Left forelimb (tissue), 1 donor: Measurements from ENCODE around the gene TIE1.

Experiments
- DNase-seq: peaks from one replicate; pipeline ENCODE4 v3.0.0-alpha.2; 2018; ENCODE audit warnings: low spot score

TIE1 gene

GRCh38 chr1:43312663-43313515 is 12.1 kb downstream of the TIE1 start:
- DNase-seq = no peak

GRCh38 chr1:43313771-43314170 is 13.0 kb downstream of the TIE1 start:
- no peak for DNase-seq

- no peak for DNase-seq
These were observed 13.5 kb downstream of the TIE1 start for GRCh38 chr1:43314233-43314632.

GRCh38 chr1:43315481-43315880 is 14.7 kb downstream of the TIE1 start:
- DNase-seq = peak; percentile 6

- DNase-seq = peak; percentile 51
These were observed 15.4 kb downstream of the TIE1 start for GRCh38 chr1:43315963-43316737.

GRCh38 chr1:43316738-43317520 is 16.1 kb downstream of the TIE1 start:
- no peak for DNase-seq

- no peak for DNase-seq
These were observed 17.2 kb downstream of the TIE1 start for GRCh38 chr1:43317817-43318471.

GRCh38 chr1:43318831-43319230 is 18.0 kb downstream of the TIE1 start:
- no peak for DNase-seq

- DNase-seq = no peak
These were observed 18.5 kb downstream of the TIE1 start for GRCh38 chr1:43319288-43319687.

GRCh38 chr1:43319766-43320165 is 19.0 kb downstream of the TIE1 start:
- DNase-seq = no peak

- DNase-seq = no peak
These were observed 20.6 kb downstream of the TIE1 start for GRCh38 chr1:43321331-43321891.

GRCh38 chr1:43322506-43322905 is 21.7 kb downstream of the TIE1 start:
- no peak for DNase-seq

- DNase-seq = no peak
These were observed 24.0 kb downstream of the TIE1 start for GRCh38 chr1:43324810-43325209.

GRCh38 chr1:43325381-43325780 is 24.6 kb downstream of the TIE1 start:
- DNase-seq = no peak

GRCh38 chr1:43327549-43328292 is 26.9 kb downstream of the TIE1 start:
- DNase-seq = no peak

- DNase-seq = no peak
These were observed 29.4 kb downstream of the TIE1 start for GRCh38 chr1:43329995-43330751.

- DNase-seq = no peak
These were observed 30.9 kb downstream of the TIE1 start for GRCh38 chr1:43331688-43332087.

- DNase-seq = no peak
These were observed 33.8 kb downstream of the TIE1 start for GRCh38 chr1:43334453-43335205.

GRCh38 chr1:43337588-43337987 is 36.8 kb downstream of the TIE1 start, which contains the start of gene MPL:
MPL (plus strand) TSS chr1:43337818; CDS start chr1:43337849, 31 bp downstream.
- DNase-seq = no peak
